SK-N-SH (cell line): ENCODE data around the gene RAPGEF2. TPM values are rescaled to one million over a fixed set of nuclear protein-coding genes. Genes with fewer than 3 reads are reported as not detected.

ENCODE experiments used
- CTCF ChIA-PET: fragments of 300-600, 350-600 bp; formaldehyde crosslinking; extraction: SDS; loops from one replicate; lab custom pipeline; 2021; lab: Yijun Ruan, JAX
- POLR2A ChIA-PET: fragments of 350-600 bp; sonication (Branson Sonifier 250); formaldehyde crosslinking; extraction: SDS; loops from one replicate; lab custom pipeline; 2020; ENCODE audit warnings: antibody characterized with exemption, inconsistent platforms; lab: Yijun Ruan, JAX
- DNase-seq: peaks from one replicate; pipeline ENCODE4 v3.0.0; 2012
- H2AFZ ChIP-seq: fragments of 200-600 bp; sonication (generic); 2 replicates; pipeline ENCODE4 v1.8.1; 2016; ENCODE audit warnings: antibody characterized with exemption, mild to moderate bottlenecking, low read depth
- H3F3A ChIP-seq: fragments of 200-600 bp; sonication (generic); replicated peaks from 2 replicates; pipeline ENCODE3; 2016; ENCODE audit warnings: antibody characterized with exemption, mild to moderate bottlenecking; ENCODE audit not compliant: insufficient read depth
- H3K27ac ChIP-seq, 2 experiments: fragments of 200-500 bp in 1 of 2; fragments of 200-600 bp in 1 of 2; sonication (Bioruptor generic) in 1 of 2; sonication (generic), shearing (Covaris generic) in 1 of 2; 2 replicates each; pipeline versions ENCODE4 v1.5.1 to v1.6.1; 2014 to 2016; ENCODE audit warnings: low read depth in 2 of 2, inconsistent platforms in 1 of 2, low read length in 1 of 2, mild to moderate bottlenecking in 1 of 2, mixed read lengths in 1 of 2
- H3K27me3 ChIP-seq: fragments of 200-600 bp; sonication (generic), shearing (Covaris generic); 2 replicates; pipeline ENCODE4 v1.6.1; 2016; ENCODE audit warnings: mixed run types; ENCODE audit not compliant: insufficient read depth
- H3K36me3 ChIP-seq, 2 experiments: fragments of 200-500 bp in 1 of 2; fragments of 200-600 bp in 1 of 2; sonication (Bioruptor generic) in 1 of 2; sonication (generic) in 1 of 2; replicated peaks in 1 of 2; 2 replicates each; pipeline versions ENCODE3 to v1.5.1; 2014 to 2016; ENCODE audit warnings: low read length in 1 of 2, mild to moderate bottlenecking in 1 of 2; ENCODE audit not compliant: insufficient read depth in 2 of 2, control insufficient read depth in 1 of 2
- H3K4me1 ChIP-seq, 2 experiments: fragments of 200-500 bp in 1 of 2; fragments of 200-600 bp in 1 of 2; sonication (Bioruptor generic) in 1 of 2; sonication (generic), shearing (Covaris generic) in 1 of 2; 2 replicates each; pipeline versions ENCODE4 v1.5.1 to v1.6.1; 2014 to 2016; ENCODE audit warnings: low read depth in 1 of 2, low read length in 1 of 2, mixed run types in 1 of 2; ENCODE audit not compliant: insufficient read depth in 2 of 2, control insufficient read depth in 1 of 2
- H3K4me2 ChIP-seq: fragments of 200-600 bp; sonication (generic), shearing (Covaris generic); 2 replicates; pipeline ENCODE4 v1.6.1; 2017; ENCODE audit warnings: mixed run types
- H3K4me3 ChIP-seq, 2 experiments: fragments of 200-500 bp in 1 of 2; fragments of 200-600 bp in 1 of 2; sonication (Bioruptor generic) in 1 of 2; sonication (generic), shearing (Covaris generic) in 1 of 2; 2 replicates each; pipeline versions ENCODE4 v1.5.1 to v1.8.1; 2014 to 2016; ENCODE audit warnings: low read depth in 2 of 2, inconsistent platforms in 1 of 2, low read length in 1 of 2, mild to moderate bottlenecking in 1 of 2, mixed read lengths in 1 of 2, moderate library complexity in 1 of 2
- H3K79me2 ChIP-seq: fragments of 200-600 bp; sonication (generic); 2 replicates; pipeline ENCODE4 v1.8.1; 2017; ENCODE audit warnings: mild to moderate bottlenecking; ENCODE audit not compliant: insufficient read depth
- H3K9ac ChIP-seq: fragments of 200-600 bp; sonication (generic); 2 replicates; pipeline ENCODE4 v1.6.1; 2017; ENCODE audit warnings: mixed run types
- H3K9me2 ChIP-seq: fragments of 200-600 bp; sonication (generic); 2 replicates; pipeline ENCODE4 v1.6.1; 2017; ENCODE audit warnings: mixed run types
- H3K9me3 ChIP-seq: fragments of 200-600 bp; sonication (generic); 2 replicates; pipeline ENCODE4 v1.6.1; 2017; ENCODE audit warnings: mixed run types, mild to moderate bottlenecking, moderate library complexity
- H4K20me1 ChIP-seq: fragments of 200-600 bp; sonication (generic); 2 replicates; pipeline ENCODE4 v1.6.1; 2017; ENCODE audit warnings: mild to moderate bottlenecking, mixed run types; ENCODE audit not compliant: insufficient read depth
- CHD2 ChIP-seq: fragments of 150-350 bp; IDR thresholded peaks from 2 replicates; pipeline ENCODE4 v1.6.1; 2018; ENCODE audit warnings: low read length; ENCODE audit not compliant: partially characterized antibody
- EP300 ChIP-seq, 2 experiments: IDR thresholded peaks; 2 replicates each; pipeline versions ENCODE4 v1.4.0 to v1.6.1; 2012; ENCODE audit warnings: borderline replicate concordance in 1 of 2, low read depth in 1 of 2, low read length in 1 of 2
- FOSL2 ChIP-seq: IDR thresholded peaks from 2 replicates; pipeline ENCODE4 v1.4.0; 2012; ENCODE audit warnings: low read depth, mild to moderate bottlenecking, moderate library complexity, borderline replicate concordance
- FOXJ3 ChIP-seq: sonication (generic); formaldehyde crosslinking; IDR thresholded peaks from 2 replicates; pipeline ENCODE4 v1.5.1; 2020; ENCODE audit warnings: mild to moderate bottlenecking, missing genetic modification reagents
- GATA2 ChIP-seq: sonication (generic); formaldehyde crosslinking; IDR thresholded peaks from 2 replicates; pipeline ENCODE4 v1.5.0; 2020; ENCODE audit warnings: mild to moderate bottlenecking, missing genetic modification reagents
- JUND ChIP-seq: IDR thresholded peaks from 2 replicates; pipeline ENCODE4 v1.4.0; 2012
- MXI1 ChIP-seq: IDR thresholded peaks from 2 replicates; pipeline ENCODE4 v1.6.1; 2012; ENCODE audit warnings: mild to moderate bottlenecking, low read depth, low read length, improper control_type of control experiment
- NFIC ChIP-seq: IDR thresholded peaks from 2 replicates; pipeline ENCODE4 v1.4.0; 2012; ENCODE audit warnings: borderline replicate concordance
- NRF1 ChIP-seq: IDR thresholded peaks from 2 replicates; pipeline ENCODE4 v1.6.1; 2012; ENCODE audit warnings: low read depth, mild to moderate bottlenecking, low read length
- RAD21 ChIP-seq: IDR thresholded peaks from 2 replicates; pipeline ENCODE4 v1.6.1; 2012; ENCODE audit warnings: mild to moderate bottlenecking, low read length
- RCOR1 ChIP-seq: fragments of 150-350 bp; IDR thresholded peaks from 2 replicates; pipeline ENCODE4 v1.6.1; 2017; ENCODE audit warnings: antibody characterized with exemption, low read length
- RFX5 ChIP-seq: IDR thresholded peaks from 2 replicates; pipeline ENCODE4 v1.6.1; 2012; ENCODE audit warnings: mild to moderate bottlenecking, improper control_type of control experiment, low read length
- RXRA ChIP-seq: IDR thresholded peaks from 2 replicates; pipeline ENCODE4 v1.4.0; 2012; ENCODE audit warnings: low read depth, mild to moderate bottlenecking, borderline replicate concordance
- SIN3A ChIP-seq: IDR thresholded peaks from 2 replicates; pipeline ENCODE4 v1.6.1; 2012; ENCODE audit warnings: low read depth, mild to moderate bottlenecking, low read length, moderate library complexity, borderline replicate concordance
- SMC3 ChIP-seq: IDR thresholded peaks from 2 replicates; pipeline ENCODE4 v1.6.1; 2012; ENCODE audit warnings: low read depth, low read length, improper control_type of control experiment
- TAF1 ChIP-seq: IDR thresholded peaks from 2 replicates; pipeline ENCODE4 v1.6.1; 2012; ENCODE audit warnings: low read depth, mild to moderate bottlenecking, low read length, moderate library complexity, borderline replicate concordance
- TCF12 ChIP-seq: IDR thresholded peaks from 2 replicates; pipeline ENCODE4 v1.4.0; 2012
- TEAD4 ChIP-seq: IDR thresholded peaks from 2 replicates; pipeline ENCODE4 v1.4.0; 2012; ENCODE audit warnings: mild to moderate bottlenecking, borderline replicate concordance; ENCODE audit not compliant: insufficient read depth
- WGBS: methylation state at CpG from one replicate; pipeline ENCODE4 v1.1.6; 2017; ENCODE audit warnings: low lambda C conversion rate; 5-methylcytosine and 5-hydroxymethylcytosine counted together
- polyA plus RNA-seq, 3 experiments: library from polyadenylated mRNA; depleted of rRNA; stranded (reverse); fragments of >200 nt; gene quantifications; 2 replicates each; pipeline ENCODE4 v1.2.3, GENCODE V29; 2012
- TF ChIP-seq, protein P1 (sequence below): IDR thresholded peaks from 2 replicates; pipeline ENCODE4; 2012
- TF ChIP-seq, protein P2 (sequence below): IDR thresholded peaks from 2 replicates; pipeline ENCODE4 v1.4.0; 2012; ENCODE audit warnings: low read depth
- TF ChIP-seq, protein P3 (sequence below): fragments of 150-350 bp; IDR thresholded peaks from 2 replicates; pipeline ENCODE4 v1.6.1; 2016; ENCODE audit warnings: mild to moderate bottlenecking, low read depth, low read length

The RAPGEF2 gene
- polyA plus RNA-seq, 1 of the 3 experiments (the other 2 are of a cell fraction): 19.2 TPM

DNA sequence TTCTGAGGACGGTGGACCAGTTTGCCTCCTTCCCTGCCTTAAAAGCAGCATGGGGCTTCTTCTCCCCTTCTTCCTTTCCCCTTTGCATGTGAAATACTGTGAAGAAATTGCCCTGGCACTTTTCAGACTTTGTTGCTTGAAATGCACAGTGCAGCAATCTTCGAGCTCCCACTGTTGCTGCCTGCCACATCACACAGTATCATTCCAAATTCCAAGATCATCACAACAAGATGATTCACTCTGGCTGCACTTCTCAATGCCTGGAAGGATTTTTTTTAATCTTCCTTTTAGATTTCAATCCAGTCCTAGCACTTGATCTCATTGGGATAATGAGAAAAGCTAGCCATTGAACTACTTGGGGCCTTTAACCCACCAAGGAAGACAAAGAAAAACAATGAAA, 255.3 kb downstream of the RAPGEF2 start:
- Histone ChIP-seq H3K27ac (peak overlapping the region in 1 of 2 experiments; percentile 76; a peak in 2 of 4 replicates), H3K9me2 (no peaks in the 10 kb centered on the region), H3K79me2 (no peaks in the 10 kb centered on the region), H2AFZ (no peak overlapping the region), H3K4me3 (no peak overlapping the region), H3F3A (peaks cover 21% of the 10 kb centered on the region), H3K36me3 (peaks cover 38 to 57% of the 10 kb centered on the region in 2 experiments), H3K4me2 (peak overlapping the region; percentile 65; the same call in 1 of the 2 replicates), H3K27me3 (no peaks in the 10 kb centered on the region), H4K20me1 (no peaks in the 10 kb centered on the region), H3K9me3 (no peaks in the 10 kb centered on the region), H3K4me1 (peaks cover 0 to 22% of the 10 kb centered on the region in 2 experiments; a peak in 3 of 4 replicates), H3K9ac (peak overlapping the region; percentile 28; the same call in 1 of the 2 replicates)
- whole genome bisulfite sequencing: 36% methylated on average over 2 of the region's 2 CpGs
- TF ChIP-seq, protein P1, sequence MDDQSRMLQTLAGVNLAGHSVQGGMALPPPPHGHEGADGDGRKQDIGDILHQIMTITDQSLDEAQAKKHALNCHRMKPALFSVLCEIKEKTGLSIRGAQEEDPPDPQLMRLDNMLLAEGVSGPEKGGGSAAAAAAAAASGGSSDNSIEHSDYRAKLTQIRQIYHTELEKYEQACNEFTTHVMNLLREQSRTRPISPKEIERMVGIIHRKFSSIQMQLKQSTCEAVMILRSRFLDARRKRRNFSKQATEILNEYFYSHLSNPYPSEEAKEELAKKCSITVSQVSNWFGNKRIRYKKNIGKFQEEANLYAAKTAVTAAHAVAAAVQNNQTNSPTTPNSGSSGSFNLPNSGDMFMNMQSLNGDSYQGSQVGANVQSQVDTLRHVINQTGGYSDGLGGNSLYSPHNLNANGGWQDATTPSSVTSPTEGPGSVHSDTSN: peak; percentile 55
- TF ChIP-seq TAF1: no peak
- TF ChIP-seq NFIC: peak; percentile 23; the same call in 1 of the 2 replicates
- peak; percentile 84 for TF ChIP-seq FOSL2
- TF ChIP-seq RXRA: no peak
- peak; percentile 88 for TF ChIP-seq JUND
- TF ChIP-seq EP300 (IDR thresholded peaks at IDR 0.05; ENCODE audit: borderline replicate concordance in 1 of 2, low read depth in 1 of 2, low read length in 1 of 2): 0 out of 4 replicates have a peak, but pooled peaks of 1 of the 2 experiments have one; percentile 31
- no peak for TF ChIP-seq GATA2 (CRISPR knock-in tag)
- peak; percentile 41; the same call in 1 of the 2 replicates for TF ChIP-seq TCF12
- TF ChIP-seq, protein P2, sequence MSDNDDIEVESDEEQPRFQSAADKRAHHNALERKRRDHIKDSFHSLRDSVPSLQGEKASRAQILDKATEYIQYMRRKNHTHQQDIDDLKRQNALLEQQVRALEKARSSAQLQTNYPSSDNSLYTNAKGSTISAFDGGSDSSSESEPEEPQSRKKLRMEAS: 0 out of 2 replicates have a peak, but pooled peaks have one; percentile 40
- TF ChIP-seq CHD2: no peak
- POLR2A ChIA-PET: no interaction called here
- CTCF ChIA-PET: no interaction called here
- no peak for DNase-seq

DNA sequence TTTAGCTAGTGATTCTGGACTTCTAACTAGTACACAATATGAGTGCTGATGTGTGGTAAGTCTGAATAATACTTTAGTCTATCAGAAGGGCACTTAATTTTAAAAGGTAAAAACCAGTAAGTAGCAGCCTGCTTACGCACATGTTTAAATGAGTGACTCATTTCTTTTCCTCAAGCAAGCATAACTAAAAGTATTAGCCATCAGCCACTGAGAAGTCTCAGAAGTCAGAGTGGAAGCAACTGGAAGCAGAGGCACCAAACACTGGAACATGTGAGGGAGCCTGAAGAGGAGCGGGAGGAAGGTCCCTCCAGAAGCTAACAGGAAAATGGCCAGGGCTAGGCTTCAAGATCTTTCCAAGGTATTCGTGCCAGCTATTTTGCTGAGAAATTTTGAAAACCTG, 257.7 kb downstream of the RAPGEF2 start:
- Histone ChIP-seq H3K9me2 (no peaks in the 10 kb centered on the region), H3K9ac (no peak overlapping the region), H3K79me2 (no peaks in the 10 kb centered on the region), H3K27me3 (no peaks in the 10 kb centered on the region), H3K4me2 (no peak overlapping the region), H3K27ac (peak overlapping the region in 1 of 2 experiments; percentile 76; a peak in 2 of 4 replicates), H3K4me1 (peaks cover 0 to 22% of the 10 kb centered on the region in 2 experiments; a peak in 3 of 4 replicates), H3K4me3 (no peak overlapping the region), H2AFZ (no peak overlapping the region), H3K36me3 (peaks cover 21 to 48% of the 10 kb centered on the region in 2 experiments), H3K9me3 (no peaks in the 10 kb centered on the region), H3F3A (peaks cover 21% of the 10 kb centered on the region), H4K20me1 (no peaks in the 10 kb centered on the region)
- 57% methylated on average over 3 of the region's 3 CpGs for WGBS
- DNase-seq: no peak
- CTCF ChIA-PET: interaction anchor here (1.2 kb wide), 1 partner anchor 11 kb away, joined by 3 read pairs; no protein-coding TSS in a partner anchor
- POLR2A ChIA-PET: no interaction called here
- no peak for TF ChIP-seq RAD21
- TF ChIP-seq SIN3A: no peak
- TF ChIP-seq CHD2: no peak
- no peak for TF ChIP-seq TAF1
- TF ChIP-seq, protein P2: peak; percentile 81
- TF ChIP-seq JUND: peak; percentile 65; the same call in 1 of the 2 replicates
- TF ChIP-seq SMC3: no peak
- peak; percentile 80; the same call in 1 of the 2 replicates for TF ChIP-seq FOSL2
- no peak for TF ChIP-seq RXRA
- TF ChIP-seq FOXJ3 (CRISPR knock-in tag): no peak
- TF ChIP-seq EP300 (IDR thresholded peaks at IDR 0.05; ENCODE audit: borderline replicate concordance in 1 of 2, low read depth in 1 of 2, low read length in 1 of 2): peak in 1 of 2 experiments; percentile 56; a peak in 1 of 4 replicates
- no peak for TF ChIP-seq NRF1
- TF ChIP-seq RFX5: no peak
- peak; percentile 60; the same call in 1 of the 2 replicates for TF ChIP-seq TCF12
- no peak for TF ChIP-seq MXI1
- no peak for TF ChIP-seq RCOR1
- TF ChIP-seq, protein P3, sequence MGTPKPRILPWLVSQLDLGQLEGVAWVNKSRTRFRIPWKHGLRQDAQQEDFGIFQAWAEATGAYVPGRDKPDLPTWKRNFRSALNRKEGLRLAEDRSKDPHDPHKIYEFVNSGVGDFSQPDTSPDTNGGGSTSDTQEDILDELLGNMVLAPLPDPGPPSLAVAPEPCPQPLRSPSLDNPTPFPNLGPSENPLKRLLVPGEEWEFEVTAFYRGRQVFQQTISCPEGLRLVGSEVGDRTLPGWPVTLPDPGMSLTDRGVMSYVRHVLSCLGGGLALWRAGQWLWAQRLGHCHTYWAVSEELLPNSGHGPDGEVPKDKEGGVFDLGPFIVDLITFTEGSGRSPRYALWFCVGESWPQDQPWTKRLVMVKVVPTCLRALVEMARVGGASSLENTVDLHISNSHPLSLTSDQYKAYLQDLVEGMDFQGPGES: no peak
- TF ChIP-seq TEAD4: no peak
- TF ChIP-seq, protein P1: 0 out of 2 replicates have a peak, but pooled peaks have one; percentile 19
